Measurements from ENCODE around the gene NOC4L.

GRCh38 chr12:132125736-132126135, 18.5 kb upstream of the NOC4L start:
- no peak for TF ChIP-seq CTCF (IDR thresholded peaks at IDR 0.05; ENCODE audit: low read length)
- no peak for TF ChIP-seq EZH2 (IDR thresholded peaks at IDR 0.05; ENCODE audit: borderline replicate concordance, low read length)
